Measurements from ENCODE around the gene MRPS21. TPM values are rescaled to one million over a fixed set of nuclear protein-coding genes. Genes with fewer than 3 reads are reported as not detected.
"Not testable (repeated sequence)": the region's sequence is repeated elsewhere in the genome, so short reads cannot be mapped to it uniquely, and the experiment has no call there.

Gene MRPS21
- total RNA-seq, 2 donors from 2014 or later, result 30.1 to 39.5 TPM

GRCh38 chr1:150295476-150295875 is 1.8 kb downstream of the MRPS21 start:
- DNase-seq (ENCODE audit: low spot score), result no peak
- TF ChIP-seq CTCF (IDR thresholded peaks at IDR 0.05), result no peak
- ATAC-seq (ENCODE audit: insufficient number of reproducible peaks, low FRiP score, low read depth), result no peak
- Histone ChIP-seq H3K27ac (no peak overlapping the region), H3K27me3 (replicated peaks; ENCODE audit: insufficient read depth) (no peaks in the 10 kb centered on the region), H3K9me3 (no peaks in the 10 kb centered on the region), H3K4me3 (no peak overlapping the region), H3K36me3 (no peaks in the 10 kb centered on the region), H3K4me1 (ENCODE audit: control insufficient read depth in 1 of 2, low read depth in 2 of 2) (peaks cover 10 to 13% of the 10 kb centered on the region in 2 donors)

GRCh38 chr1:150299716-150300115 is 6.1 kb downstream of the MRPS21 start:
- Histone ChIP-seq H3K9me3 (no peaks in the 10 kb centered on the region), H3K36me3 (peaks cover 7% of the 10 kb centered on the region), H3K4me1 (ENCODE audit: control insufficient read depth in 1 of 2, low read depth in 2 of 2) (peaks cover 0 to under 1% of the 10 kb centered on the region in 2 donors), H3K27me3 (replicated peaks; ENCODE audit: insufficient read depth) (no peaks in the 10 kb centered on the region), H3K4me3 (no peak overlapping the region), H3K27ac (no peak overlapping the region)
- ATAC-seq (ENCODE audit: insufficient number of reproducible peaks, low FRiP score, low read depth) (no peak), DNase-seq (ENCODE audit: low spot score) (no peak)
- TF ChIP-seq CTCF (IDR thresholded peaks at IDR 0.05), result no peak

- Histone ChIP-seq H3K9me3 (no peaks in the 10 kb centered on the region), H3K36me3 (peaks cover 7% of the 10 kb centered on the region), H3K4me1 (ENCODE audit: control insufficient read depth in 1 of 2, low read depth in 2 of 2) (no peaks in the 10 kb centered on the region), H3K27me3 (replicated peaks; ENCODE audit: insufficient read depth) (no peaks in the 10 kb centered on the region), H3K27ac (no peak overlapping the region), H3K4me3 (no peak overlapping the region)
- ATAC-seq (ENCODE audit: insufficient number of reproducible peaks, low FRiP score, low read depth), result no peak
- DNase-seq (ENCODE audit: low spot score), result no peak
- no peak for TF ChIP-seq CTCF (IDR thresholded peaks at IDR 0.05)
Observed at GRCh38 chr1:150302338-150302737, 8.7 kb downstream of the MRPS21 start.

GRCh38 chr1:150302902-150303301 is 9.2 kb downstream of the MRPS21 start:
- no peaks in the 10 kb centered on the region for H3K27me3 ChIP-seq (replicated peaks; ENCODE audit: insufficient read depth)
- H3K4me1 ChIP-seq (ENCODE audit: control insufficient read depth in 1 of 2, low read depth in 2 of 2), result no peaks in the 10 kb centered on the region
- H3K9me3 ChIP-seq, result no peaks in the 10 kb centered on the region
- H3K27ac ChIP-seq, result no peak overlapping the region
- no peak overlapping the region for H3K4me3 ChIP-seq
- TF ChIP-seq CTCF (IDR thresholded peaks at IDR 0.05), result no peak
- ATAC-seq (ENCODE audit: insufficient number of reproducible peaks, low FRiP score, low read depth) (no peak), DNase-seq (ENCODE audit: low spot score) (no peak)
- peaks cover 12% of the 10 kb centered on the region for H3K36me3 ChIP-seq

GRCh38 chr1:150308585-150308984 is 14.9 kb downstream of the MRPS21 start:
- not testable (repeated sequence) for H3K4me1 ChIP-seq (ENCODE audit: control insufficient read depth in 1 of 2, low read depth in 2 of 2)

GRCh38 chr1:150309758-150310508 is 16.3 kb downstream of the MRPS21 start:
- no peak for ATAC-seq (ENCODE audit: insufficient number of reproducible peaks, low FRiP score, low read depth)
- DNase-seq (ENCODE audit: low spot score), result no peak
- no peak for TF ChIP-seq CTCF (IDR thresholded peaks at IDR 0.05)
- Histone ChIP-seq H3K9me3 (no peaks in the 10 kb centered on the region), H3K27me3 (replicated peaks; ENCODE audit: insufficient read depth) (no peaks in the 10 kb centered on the region), H3K4me1 (ENCODE audit: control insufficient read depth in 1 of 2, low read depth in 2 of 2) (no peaks in the 10 kb centered on the region), H3K4me3 (no peak overlapping the region), H3K36me3 (peaks cover 10% of the 10 kb centered on the region), H3K27ac (no peak overlapping the region)

More at GRCh38 chr1:150308585-150308984, 14.9 kb downstream of the MRPS21 start:
- not testable (repeated sequence) for DNase-seq (ENCODE audit: low spot score); H3K4me3 ChIP-seq; H3K27ac ChIP-seq; H3K9me3 ChIP-seq; ATAC-seq (ENCODE audit: insufficient number of reproducible peaks, low FRiP score, low read depth); H3K27me3 ChIP-seq (replicated peaks; ENCODE audit: insufficient read depth)
- peaks cover 10% of the 10 kb centered on the region for H3K36me3 ChIP-seq

All from thoracic aorta (tissue), 2 donors.